Nephron (organoid): ENCODE results near the gene DGCR8.

Experiments
- H3K27ac Mint-ChIP-seq, 3 experiments: 2 replicates each; pipeline ENCODE4 v1.8.0; 2020; ENCODE audit warnings: mixed read lengths in 3 of 3, mild to moderate bottlenecking in 2 of 3, moderate library complexity in 1 of 3
- H3K27me3 Mint-ChIP-seq: 2 replicates; pipeline ENCODE4 v1.8.0; 2021; ENCODE audit warnings: low read depth, mild to moderate bottlenecking, moderate library complexity, mixed read lengths
- H3K36me3 Mint-ChIP-seq: 2 replicates; pipeline ENCODE4 v1.8.0; 2020; ENCODE audit warnings: low read depth, mixed read lengths
- H3K4me1 Mint-ChIP-seq: 2 replicates; pipeline ENCODE4 v1.8.0; 2020; ENCODE audit warnings: mixed read lengths
- H3K4me3 Mint-ChIP-seq, 3 experiments: 2 replicates each; pipeline ENCODE4 v1.8.0; 2020; ENCODE audit warnings: mild to moderate bottlenecking in 3 of 3, mixed read lengths in 3 of 3, moderate library complexity in 2 of 3
- H3K9me3 Mint-ChIP-seq: 2 replicates; pipeline ENCODE4 v1.8.0; 2020; ENCODE audit warnings: mixed read lengths
- CTCF ChIP-seq, 3 experiments: fragments of 200-600 bp; sonication (generic); IDR thresholded peaks; one replicate each; pipeline ENCODE4 v1.5.0; 2021; ENCODE audit warnings: antibody characterized with exemption in 3 of 3; ENCODE audit not compliant: unreplicated experiment in 3 of 3

The DGCR8 gene

DNA sequence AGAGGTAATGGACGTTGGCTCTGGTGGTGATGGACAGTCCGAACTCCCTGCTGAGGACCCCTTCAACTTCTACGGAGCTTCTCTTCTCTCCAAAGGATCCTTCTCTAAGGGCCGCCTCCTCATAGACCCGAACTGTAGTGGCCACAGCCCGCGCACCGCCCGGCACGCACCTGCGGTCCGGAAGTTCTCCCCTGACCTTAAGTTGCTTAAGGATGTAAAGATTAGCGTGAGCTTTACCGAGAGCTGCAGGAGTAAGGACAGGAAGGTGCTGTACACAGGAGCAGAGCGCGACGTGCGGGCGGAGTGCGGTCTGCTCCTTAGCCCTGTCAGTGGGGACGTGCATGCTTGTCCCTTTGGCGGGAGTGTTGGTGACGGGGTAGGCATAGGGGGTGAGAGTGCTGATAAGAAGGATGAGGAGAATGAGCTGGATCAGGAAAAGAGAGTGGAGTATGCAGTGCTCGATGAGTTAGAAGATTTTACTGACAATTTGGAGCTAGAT is 6.1 kb downstream of the DGCR8 start:
- Mint-ChIP-seq H3K36me3 (peaks cover 56% of the 10 kb centered on the region), H3K4me1 (peaks cover 32% of the 10 kb centered on the region), H3K27ac (no peak overlapping the region), H3K9me3 (no peaks in the 10 kb centered on the region), H3K27me3 (no peaks in the 10 kb centered on the region), H3K4me3 (no peak overlapping the region)
- TF ChIP-seq CTCF (IDR thresholded peaks at IDR 0.05; ENCODE audit: unreplicated experiment in 3 of 3) = no peak

- peaks cover 62% of the 10 kb centered on the region for H3K36me3 Mint-ChIP-seq
- H3K27me3 Mint-ChIP-seq = no peaks in the 10 kb centered on the region
- peaks cover 26% of the 10 kb centered on the region for H3K4me1 Mint-ChIP-seq
- TF ChIP-seq CTCF (IDR thresholded peaks at IDR 0.05; ENCODE audit: unreplicated experiment in 3 of 3) = no peak
- no peak overlapping the region for H3K27ac Mint-ChIP-seq
- H3K4me3 Mint-ChIP-seq = no peak overlapping the region
- no peaks in the 10 kb centered on the region for H3K9me3 Mint-ChIP-seq
These were observed 6.7 kb downstream of the DGCR8 start for GRCh38 chr22:20086763-20087162.

DNA sequence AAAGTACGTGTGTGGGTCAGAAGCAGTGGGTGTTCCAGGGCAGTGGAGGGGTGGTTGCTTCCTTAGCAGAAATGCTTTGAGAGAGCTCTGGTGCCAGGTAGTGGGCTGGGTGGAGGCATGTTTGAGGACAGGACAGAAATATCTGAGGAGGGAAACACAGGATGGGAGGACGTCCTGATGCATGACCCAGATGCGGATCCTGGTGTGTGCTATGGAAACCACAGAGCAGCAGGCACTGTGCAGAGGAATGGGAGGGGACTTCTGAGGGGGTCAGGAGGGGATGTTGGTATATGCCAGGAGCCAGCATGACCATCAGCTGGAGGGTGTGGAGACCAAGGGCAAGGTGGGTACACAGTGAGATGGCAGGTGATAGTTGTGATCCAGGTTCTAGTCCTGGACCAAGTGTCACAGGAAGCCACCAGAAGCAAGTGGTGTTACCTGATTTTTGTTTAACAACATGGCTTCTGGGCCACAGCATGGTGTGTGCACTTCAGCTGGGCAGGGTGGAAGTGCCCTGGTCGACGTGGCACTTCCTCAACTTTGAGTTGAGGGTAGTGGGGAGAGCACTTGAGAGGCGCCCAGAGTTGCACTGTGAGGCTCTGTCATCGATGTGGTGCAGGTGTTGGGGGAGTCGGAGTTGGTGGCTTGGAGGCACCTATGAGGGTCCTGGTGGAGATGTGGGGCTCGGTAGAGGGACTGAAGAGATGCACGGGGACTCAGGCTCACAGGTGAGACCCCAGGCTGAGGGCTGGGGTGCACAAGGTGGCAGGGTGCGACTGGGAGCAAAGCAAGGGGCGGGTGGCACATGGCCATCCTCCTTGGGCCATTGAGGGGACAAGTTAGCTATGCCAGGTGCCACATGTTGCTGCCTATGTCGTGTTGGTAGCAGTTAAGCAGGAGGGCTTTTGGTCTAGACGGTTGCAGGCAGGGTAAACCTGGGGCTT is 7.5 kb downstream of the DGCR8 start:
- Mint-ChIP-seq H3K4me1 (peaks cover 22% of the 10 kb centered on the region), H3K27me3 (no peaks in the 10 kb centered on the region), H3K36me3 (peaks cover 71% of the 10 kb centered on the region), H3K27ac (no peak overlapping the region), H3K9me3 (no peaks in the 10 kb centered on the region), H3K4me3 (no peak overlapping the region)
- no peak for TF ChIP-seq CTCF (IDR thresholded peaks at IDR 0.05; ENCODE audit: unreplicated experiment in 3 of 3)

DNA sequence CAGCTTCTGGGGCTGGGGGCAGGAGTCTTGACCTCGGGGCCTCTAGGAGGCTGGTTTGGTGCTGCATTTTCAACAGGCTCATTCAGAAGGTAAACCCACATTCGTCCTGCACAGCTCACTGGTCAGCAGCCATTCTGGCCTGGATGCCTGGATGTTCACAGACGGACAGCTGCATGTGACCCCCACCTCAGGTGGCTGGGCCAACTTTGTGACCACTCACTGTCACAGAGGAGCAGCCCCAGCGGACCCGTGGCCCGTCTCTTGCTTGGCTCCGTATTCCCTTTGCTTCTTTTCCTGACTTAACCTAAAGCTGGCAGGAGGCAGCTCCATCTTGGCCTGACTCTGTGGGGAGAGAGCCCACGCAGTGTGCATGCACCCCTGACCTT is 8.2 kb downstream of the DGCR8 start:
- Mint-ChIP-seq H3K4me3 (no peak overlapping the region), H3K27me3 (no peaks in the 10 kb centered on the region), H3K36me3 (peaks cover 77% of the 10 kb centered on the region), H3K4me1 (peaks cover 16% of the 10 kb centered on the region), H3K9me3 (no peaks in the 10 kb centered on the region), H3K27ac (no peak overlapping the region)
- TF ChIP-seq CTCF (IDR thresholded peaks at IDR 0.05; ENCODE audit: unreplicated experiment in 3 of 3) = no peak

GRCh38 chr22:20089226-20089976 is 9.4 kb downstream of the DGCR8 start:
- no peak for TF ChIP-seq CTCF (IDR thresholded peaks at IDR 0.05; ENCODE audit: unreplicated experiment in 3 of 3)
- H3K27ac Mint-ChIP-seq = no peak overlapping the region

More at GRCh38 chr22:20089226-20089976, 9.4 kb downstream of the DGCR8 start:
- Mint-ChIP-seq H3K9me3 (no peaks in the 10 kb centered on the region), H3K4me3 (no peak overlapping the region), H3K27me3 (no peaks in the 10 kb centered on the region), H3K36me3 (peaks cover 89% of the 10 kb centered on the region), H3K4me1 (peaks cover 4% of the 10 kb centered on the region)
